A549 (cell line): Measurements from ENCODE around the gene APOL3. TPM values are rescaled to one million over a fixed set of nuclear protein-coding genes. Genes with fewer than 3 reads are reported as not detected.

Experiments
- ATAC-seq, 2 experiments: fragments of 200-7000 bp in 1 of 2; fragments of >200 bp in 1 of 2; cut with Nextera tagmentation in 1 of 2; cut with Tn5 transposase in 1 of 2; 3 replicates each; pipeline versions ENCODE4 v1.8.0 to v1.9.1; 2018 to 2020; ENCODE audit warnings: mild to moderate bottlenecking in 1 of 2, moderate library complexity in 1 of 2
- CTCF ChIA-PET: fragments of 300-600 bp; sonication (Branson Sonifier 250); formaldehyde crosslinking; extraction: SDS; loops from one replicate; lab custom pipeline; 2021; ENCODE audit warnings: antibody characterized with exemption, inconsistent platforms; lab: Yijun Ruan, JAX
- POLR2A ChIA-PET: fragments of 350-600 bp; formaldehyde crosslinking; extraction: SDS; loops from one replicate; lab custom pipeline; 2021; ENCODE audit warnings: antibody characterized with exemption, inconsistent platforms; lab: Yijun Ruan, JAX
- DNase-seq, 2 experiments: peaks; one replicate each; pipeline versions ENCODE4 v3.0.0 to v3.0.0-alpha.2; 2011 to 2016; ENCODE audit warnings: low read depth in 1 of 2, low spot score in 1 of 2
- FAIRE-seq: peaks from 2 replicates; lab custom pipeline; 2011; peaks lifted over from hg19 to GRCh38; lab: Jason Lieb, UNC
- H3K27ac ChIP-seq, 2 experiments: fragments of >200 bp; sonication (Bioruptor Twin); formaldehyde crosslinking; 3 replicates each; pipeline ENCODE4 v1.5.1; 2016 to 2017
- H3K4me1 ChIP-seq: fragments of >200 bp; sonication (Bioruptor Twin); formaldehyde crosslinking; 3 replicates; pipeline ENCODE4 v1.6.1; 2016
- H3K4me2 ChIP-seq: fragments of >200 bp; sonication (Bioruptor Twin); formaldehyde crosslinking; 3 replicates; pipeline ENCODE4 v1.6.1; 2016
- H3K4me3 ChIP-seq: fragments of >200 bp; sonication (Bioruptor Twin); formaldehyde crosslinking; 3 replicates; pipeline ENCODE4 v1.5.1; 2016
- H3K9me3 ChIP-seq: fragments of >200 bp; sonication (Bioruptor Twin); formaldehyde crosslinking; 3 replicates; pipeline ENCODE4 v1.6.1; 2016
- ATOH8 ChIP-seq: fragments of 250-450 bp; sonication (Bioruptor Pico); IDR thresholded peaks from 2 replicates; pipeline ENCODE4 v1.5.0; 2020; ENCODE audit warnings: low read depth, mild to moderate bottlenecking, moderate library complexity
- BCL3 ChIP-seq: fragments of >200 bp; sonication (Bioruptor Twin); formaldehyde crosslinking; IDR thresholded peaks from 3 replicates; pipeline ENCODE4 v1.6.1; 2016
- BHLHE40 ChIP-seq: IDR thresholded peaks from 2 replicates; pipeline ENCODE4 v1.6.1; 2012; ENCODE audit warnings: low read depth, low read length, inconsistent platforms
- CBX2 ChIP-seq: fragments of 200-600 bp; sonication (generic); IDR thresholded peaks from 2 replicates; pipeline ENCODE4 v1.6.1; 2016; ENCODE audit warnings: low read depth, mild to moderate bottlenecking, borderline replicate concordance
- CBX8 ChIP-seq: fragments of 200-600 bp; sonication (generic); IDR thresholded peaks from 2 replicates; pipeline ENCODE4 v1.6.1; 2016
- CHD2 ChIP-seq: fragments of 150-350 bp; IDR thresholded peaks from 2 replicates; pipeline ENCODE4 v1.6.1; 2014; ENCODE audit warnings: low read length; ENCODE audit not compliant: partially characterized antibody
- CTCF ChIP-seq: fragments of >200 bp; sonication (Bioruptor Twin); formaldehyde crosslinking; IDR thresholded peaks from 3 replicates; pipeline ENCODE4 v1.5.1; 2016
- EHF ChIP-seq: fragments of 250-450 bp; sonication (Bioruptor Pico); IDR thresholded peaks from 2 replicates; pipeline ENCODE4 v1.5.0; 2020; ENCODE audit warnings: mild to moderate bottlenecking
- EP300 ChIP-seq, 2 experiments: fragments of >200 bp; sonication (Bioruptor Twin); formaldehyde crosslinking; IDR thresholded peaks; 2 replicates in 1 of 2; 3 replicates in 1 of 2; pipeline ENCODE4 v1.6.1; 2016 to 2017
- FOXS1 ChIP-seq: fragments of 250-450 bp; sonication (Bioruptor Pico); IDR thresholded peaks from 2 replicates; pipeline ENCODE4 v1.5.0; 2020; ENCODE audit warnings: mild to moderate bottlenecking, moderate library complexity
- HES2 ChIP-seq: fragments of >200 bp; sonication (Bioruptor Twin); formaldehyde crosslinking; IDR thresholded peaks from 2 replicates; pipeline ENCODE4 v1.6.1; 2016
- HOXB13 ChIP-seq: fragments of 250-450 bp; sonication (Bioruptor Pico); IDR thresholded peaks from 2 replicates; pipeline ENCODE4 v1.5.0; 2020; ENCODE audit warnings: low read depth, mild to moderate bottlenecking, moderate library complexity
- HOXB5 ChIP-seq: fragments of 250-450 bp; sonication (Bioruptor Pico); IDR thresholded peaks from 2 replicates; pipeline ENCODE4 v1.5.0; 2020; ENCODE audit warnings: mild to moderate bottlenecking, moderate library complexity
- JUNB ChIP-seq: fragments of >200 bp; sonication (Bioruptor Twin); formaldehyde crosslinking; IDR thresholded peaks from 2 replicates; pipeline ENCODE4 v1.6.1; 2016
- KDM5A ChIP-seq: fragments of 200-600 bp; sonication (generic); IDR thresholded peaks from 2 replicates; pipeline ENCODE4 v1.6.1; 2016; ENCODE audit warnings: antibody characterized with exemption, mild to moderate bottlenecking
- MAFK ChIP-seq: fragments of 450-650 bp; IDR thresholded peaks from 2 replicates; pipeline ENCODE4 v1.6.1; 2014; ENCODE audit not compliant: partially characterized antibody
- MAZ ChIP-seq: fragments of 150-350 bp; IDR thresholded peaks from 2 replicates; pipeline ENCODE4 v1.6.1; 2014; ENCODE audit warnings: antibody characterized with exemption, low read depth, low read length, borderline replicate concordance
- MYC ChIP-seq: IDR thresholded peaks from 2 replicates; pipeline ENCODE4 v1.6.1; 2012; ENCODE audit warnings: mild to moderate bottlenecking, inconsistent platforms, low read length, improper control_type of control experiment, borderline replicate concordance
- NFE2L2 ChIP-seq: fragments of 150-350 bp; conservative IDR thresholded peaks from 2 replicates; pipeline ENCODE4 v1.6.1; 2014; ENCODE audit warnings: low read length
- RCOR1 ChIP-seq: fragments of 150-350 bp; IDR thresholded peaks from 2 replicates; pipeline ENCODE4 v1.6.1; 2014; ENCODE audit warnings: antibody characterized with exemption, low read length, low read depth
- REST ChIP-seq: fragments of 200-600 bp; sonication (generic); IDR thresholded peaks from 2 replicates; pipeline ENCODE4 v1.6.1; 2016; ENCODE audit warnings: antibody characterized with exemption, mild to moderate bottlenecking, moderate library complexity
- RNF2 ChIP-seq: fragments of 200-600 bp; sonication (generic); IDR thresholded peaks from 2 replicates; pipeline ENCODE4 v1.6.1; 2016; ENCODE audit warnings: low read depth, mild to moderate bottlenecking, antibody characterized with exemption, moderate library complexity, borderline replicate concordance
- TP53 ChIP-seq: fragments of 250-450 bp; sonication (Bioruptor Pico); IDR thresholded peaks from 2 replicates; pipeline ENCODE4 v1.5.0; 2021; ENCODE audit warnings: mild to moderate bottlenecking, moderate library complexity
- USF2 ChIP-seq: fragments of 450-650 bp; IDR thresholded peaks from 2 replicates; pipeline ENCODE4 v1.6.1; 2014; ENCODE audit warnings: antibody characterized with exemption
- ZFP36 ChIP-seq: fragments of 450-650 bp; IDR thresholded peaks from 2 replicates; pipeline ENCODE4 v1.6.1; 2014; ENCODE audit warnings: borderline replicate concordance; ENCODE audit not compliant: partially characterized antibody
- WGBS: methylation state at CpG from one replicate; pipeline ENCODE4 v1.1.6; 2017; ENCODE audit errors: missing lambda C conversion rate; 5-methylcytosine and 5-hydroxymethylcytosine counted together
- polyA plus RNA-seq, 4 experiments: library from polyadenylated mRNA; depleted of rRNA in 3 of 4; stranded (reverse); fragments of >200 nt; fragmentation: RNase III in 1 of 4; extraction: RNeasy Plus Mini Kit Qiagen cat#74134 plus additional on column Dnase treatment in 1 of 4; gene quantifications; 2 replicates in 3 of 4; 3 replicates in 1 of 4; pipeline ENCODE4 v1.2.3, GENCODE V29; 2011 to 2017

Gene APOL3
- polyA plus RNA-seq, 2 of the 4 experiments (the other 2 are of a cell fraction): not detected

GRCh38 chr22:36144886-36145541 is 15.5 kb downstream of the APOL3 start (continued):
- TF ChIP-seq MYC: no peak
- TF ChIP-seq BCL3: no peak
- no peak for TF ChIP-seq BHLHE40
- no peak for TF ChIP-seq RCOR1
- no peak for TF ChIP-seq TP53 (CRISPR knock-in tag)
- no peak for TF ChIP-seq ATOH8
- no peak for TF ChIP-seq MAZ
- no peak for TF ChIP-seq HES2
- no peak for TF ChIP-seq EHF (CRISPR knock-in tag)
- TF ChIP-seq HOXB13 (CRISPR knock-in tag): no peak
- TF ChIP-seq CTCF: peak; percentile 61
- TF ChIP-seq CBX8: no peak
- no peak for TF ChIP-seq REST

GRCh38 chr22:36143956-36144355 is 16.6 kb downstream of the APOL3 start:
- DNase-seq (no peak), ATAC-seq (no peak), FAIRE-seq (no peak)
- CTCF ChIA-PET: interaction anchor here (1.4 to 1.8 kb wide), 3 partner anchors 36 to 73 kb away, joined by 4 to 7 read pairs (median 6); no protein-coding TSS in a partner anchor
- Histone ChIP-seq H3K9me3 (no peaks in the 10 kb centered on the region), H3K27ac (no peak overlapping the region), H3K4me3 (no peak overlapping the region), H3K4me1 (no peaks in the 10 kb centered on the region), H3K4me2 (no peak overlapping the region)
- POLR2A ChIA-PET: no interaction called here
- 6% methylated on average over 3 of the region's 4 CpGs for WGBS
- TF ChIP-seq RNF2 (no peak), NFE2L2 (no peak), EP300 (IDR thresholded peaks at IDR 0.05) (no peak), MAFK (no peak), EHF (CRISPR knock-in tag) (no peak), ZFP36 (no peak), FOXS1 (CRISPR knock-in tag) (no peak), CTCF (no peak), USF2 (no peak), CHD2 (no peak), ATOH8 (no peak), JUNB (no peak), CBX2 (no peak), HES2 (no peak), HOXB5 (CRISPR knock-in tag) (no peak), BHLHE40 (no peak), KDM5A (no peak)
